Measurements from ENCODE around the gene RASSF5.

Gene RASSF5

DNA sequence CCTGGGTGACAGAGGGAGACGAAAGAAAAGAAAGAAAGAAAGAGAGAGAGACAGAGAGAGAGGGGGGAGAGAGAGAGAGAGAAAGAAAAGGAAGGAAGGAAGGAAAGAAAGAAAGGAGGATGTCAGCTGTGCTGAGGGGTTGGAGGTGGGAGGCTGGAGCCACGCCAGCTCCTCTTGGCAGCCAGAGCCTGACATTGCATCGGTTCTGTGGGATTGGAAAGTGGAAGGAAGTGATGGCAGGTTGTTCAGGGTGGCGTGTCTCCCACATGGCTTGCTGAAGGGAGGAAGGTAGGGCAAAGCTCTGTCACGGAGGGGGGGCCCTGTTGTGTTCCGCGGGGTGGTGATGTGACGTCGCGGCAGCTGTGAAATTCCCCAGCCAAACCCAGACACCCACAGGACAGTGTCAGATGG lies 74.2 kb downstream of the RASSF5 start:
- Histone ChIP-seq H3K4me3 (ENCODE audit: low read depth, low read length) (no peak overlapping the region), H3K27ac (no peak overlapping the region), H3K27me3 (replicated peaks) (no peaks in the 10 kb centered on the region), H3K36me3 (replicated peaks) (no peaks in the 10 kb centered on the region)
- TF ChIP-seq, protein P1, sequence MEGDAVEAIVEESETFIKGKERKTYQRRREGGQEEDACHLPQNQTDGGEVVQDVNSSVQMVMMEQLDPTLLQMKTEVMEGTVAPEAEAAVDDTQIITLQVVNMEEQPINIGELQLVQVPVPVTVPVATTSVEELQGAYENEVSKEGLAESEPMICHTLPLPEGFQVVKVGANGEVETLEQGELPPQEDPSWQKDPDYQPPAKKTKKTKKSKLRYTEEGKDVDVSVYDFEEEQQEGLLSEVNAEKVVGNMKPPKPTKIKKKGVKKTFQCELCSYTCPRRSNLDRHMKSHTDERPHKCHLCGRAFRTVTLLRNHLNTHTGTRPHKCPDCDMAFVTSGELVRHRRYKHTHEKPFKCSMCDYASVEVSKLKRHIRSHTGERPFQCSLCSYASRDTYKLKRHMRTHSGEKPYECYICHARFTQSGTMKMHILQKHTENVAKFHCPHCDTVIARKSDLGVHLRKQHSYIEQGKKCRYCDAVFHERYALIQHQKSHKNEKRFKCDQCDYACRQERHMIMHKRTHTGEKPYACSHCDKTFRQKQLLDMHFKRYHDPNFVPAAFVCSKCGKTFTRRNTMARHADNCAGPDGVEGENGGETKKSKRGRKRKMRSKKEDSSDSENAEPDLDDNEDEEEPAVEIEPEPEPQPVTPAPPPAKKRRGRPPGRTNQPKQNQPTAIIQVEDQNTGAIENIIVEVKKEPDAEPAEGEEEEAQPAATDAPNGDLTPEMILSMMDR (IDR thresholded peaks at IDR 0.05; ENCODE audit: low read depth, low read length, missing control alignments), result no peak
- in situ Hi-C loops (cut with HindIII; ENCODE audit: low pct_ligation_motif_present, low sequenced_read_pairs), result loop anchor here (25.0 kb wide), 1 partner anchor 94 kb away; no protein-coding TSS in a partner anchor
- DNase-seq, result no peak

DNA sequence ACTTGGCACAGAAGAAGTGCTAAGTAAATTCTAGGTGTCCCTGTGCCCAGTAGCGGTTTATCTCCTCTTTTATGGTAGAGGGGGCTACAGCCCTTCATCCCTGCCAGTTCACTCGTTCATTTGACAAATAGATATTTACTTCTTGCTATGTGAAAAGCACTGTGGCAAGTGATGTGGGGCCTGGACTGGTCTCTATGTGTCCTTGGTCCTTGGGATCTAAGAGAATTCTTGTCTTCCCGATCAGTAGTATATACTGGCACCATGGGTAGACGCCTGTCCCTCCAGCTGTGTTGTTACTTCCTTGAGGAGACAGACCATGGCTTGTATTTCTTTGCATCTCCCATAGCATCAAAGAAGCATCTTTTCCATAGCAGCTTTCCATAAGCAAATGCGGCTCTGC lies 75.2 kb downstream of the RASSF5 start:
- H3K4me3 ChIP-seq (ENCODE audit: low read depth, low read length), result no peak overlapping the region
- H3K36me3 ChIP-seq (replicated peaks), result no peaks in the 10 kb centered on the region
- H3K27me3 ChIP-seq (replicated peaks), result no peaks in the 10 kb centered on the region
- H3K27ac ChIP-seq, result no peak overlapping the region
- no peak for DNase-seq
- TF ChIP-seq, protein P1 (IDR thresholded peaks at IDR 0.05; ENCODE audit: low read depth, low read length, missing control alignments), result no peak
- in situ Hi-C loops (cut with HindIII; ENCODE audit: low pct_ligation_motif_present, low sequenced_read_pairs), result loop anchor here (25.0 kb wide), 1 partner anchor 95 kb away; no protein-coding TSS in a partner anchor

DNA sequence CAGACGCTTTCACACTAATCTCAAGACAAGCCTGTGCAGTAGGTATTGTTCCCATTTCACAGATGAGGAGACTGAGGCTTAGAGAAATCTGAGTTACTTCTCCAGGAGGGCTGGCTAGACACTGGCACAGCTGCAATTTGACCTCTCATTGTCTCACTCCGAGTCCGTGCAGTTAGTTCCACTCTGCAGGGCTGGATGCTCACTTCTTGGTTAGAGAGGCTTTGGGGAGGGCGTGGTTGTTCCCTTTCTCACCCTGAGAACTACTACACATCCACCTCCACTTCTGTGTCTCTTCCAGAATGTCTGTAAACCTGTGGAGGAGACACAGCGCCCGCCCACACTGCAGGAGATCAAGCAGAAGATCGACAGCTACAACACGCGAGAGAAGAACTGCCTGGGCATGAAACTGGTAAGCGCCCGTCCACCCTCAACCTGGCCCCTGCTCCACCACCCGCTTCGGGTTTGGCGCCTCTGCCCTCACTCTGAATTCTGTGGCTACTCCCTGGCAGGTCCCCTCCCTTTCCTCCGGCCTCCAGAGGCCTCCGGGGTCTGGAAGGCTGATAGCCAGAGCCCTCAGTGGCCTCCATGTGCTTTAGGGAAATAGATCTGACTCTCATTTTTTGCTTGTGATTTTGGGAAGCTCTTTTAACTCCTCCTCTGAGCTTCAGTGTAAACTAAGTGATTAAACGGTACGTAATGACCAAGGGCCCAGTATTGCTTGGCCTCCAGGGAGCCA lies 75.8 kb downstream of the RASSF5 start:
- DNase-seq, result no peak
- H3K36me3 ChIP-seq (replicated peaks), result no peaks in the 10 kb centered on the region

DNA sequence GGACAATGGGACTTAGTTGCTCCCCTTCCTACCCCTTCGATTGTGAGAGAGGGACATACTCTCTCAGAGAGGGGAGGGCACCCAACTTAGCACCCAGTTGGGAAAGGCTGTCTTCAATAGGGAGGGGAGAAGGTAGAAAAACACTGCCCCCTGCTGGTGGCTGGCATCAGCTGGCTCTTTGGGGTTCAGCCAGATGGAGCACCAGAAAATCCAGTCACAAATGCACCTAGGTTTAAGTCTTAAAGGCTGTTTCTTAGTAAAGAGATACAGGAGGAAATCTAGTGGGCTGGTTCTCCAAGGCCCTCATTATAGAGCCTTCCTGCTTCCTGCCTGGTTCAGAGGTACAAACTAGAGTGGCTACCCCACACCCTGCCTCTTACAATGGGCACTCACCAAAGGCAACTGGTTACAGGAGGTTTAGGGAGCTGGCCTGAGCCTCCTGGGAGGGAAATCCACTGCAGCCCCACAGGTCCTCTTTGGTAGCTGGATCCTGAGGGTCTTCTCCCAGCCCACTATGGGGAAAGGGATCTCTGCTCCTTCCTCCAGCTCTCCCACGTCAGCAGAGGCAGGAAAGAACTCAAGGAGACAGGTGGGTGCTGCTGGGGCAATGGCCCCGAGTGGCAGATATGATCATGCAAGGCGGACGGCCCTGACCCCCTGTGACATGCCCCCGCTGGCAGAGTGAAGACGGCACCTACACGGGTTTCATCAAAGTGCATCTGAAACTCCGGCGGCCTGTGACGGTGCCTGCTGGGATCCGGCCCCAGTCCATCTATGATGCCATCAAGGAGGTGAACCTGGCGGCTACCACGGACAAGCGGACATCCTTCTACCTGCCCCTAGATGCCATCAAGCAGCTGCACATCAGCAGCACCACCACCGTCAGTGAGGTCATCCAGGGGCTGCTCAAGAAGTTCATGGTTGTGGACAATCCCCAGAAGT lies 76.6 kb downstream of the RASSF5 start:
- peak; percentile 68 for DNase-seq
- Histone ChIP-seq H3K36me3 (replicated peaks) (no peaks in the 10 kb centered on the region), H3K27me3 (replicated peaks) (no peaks in the 10 kb centered on the region), H3K27ac (no peak overlapping the region), H3K4me3 (ENCODE audit: low read depth, low read length) (no peak overlapping the region)
- TF ChIP-seq, protein P1 (IDR thresholded peaks at IDR 0.05; ENCODE audit: low read depth, low read length, missing control alignments), result peak; percentile 97
- in situ Hi-C loops (cut with HindIII; ENCODE audit: low pct_ligation_motif_present, low sequenced_read_pairs), result loop anchor here (25.0 kb wide), 1 partner anchor 97 kb away; no protein-coding TSS in a partner anchor

More for the DNA sequence above, 75.8 kb downstream of the RASSF5 start:
- in situ Hi-C loops (cut with HindIII; ENCODE audit: low pct_ligation_motif_present, low sequenced_read_pairs), result loop anchor here (25.0 kb wide), 1 partner anchor 96 kb away; no protein-coding TSS in a partner anchor
- Histone ChIP-seq H3K27ac (no peak overlapping the region), H3K27me3 (replicated peaks) (no peaks in the 10 kb centered on the region), H3K4me3 (ENCODE audit: low read depth, low read length) (no peak overlapping the region)
- TF ChIP-seq, protein P1 (IDR thresholded peaks at IDR 0.05; ENCODE audit: low read depth, low read length, missing control alignments), result no peak

DNA sequence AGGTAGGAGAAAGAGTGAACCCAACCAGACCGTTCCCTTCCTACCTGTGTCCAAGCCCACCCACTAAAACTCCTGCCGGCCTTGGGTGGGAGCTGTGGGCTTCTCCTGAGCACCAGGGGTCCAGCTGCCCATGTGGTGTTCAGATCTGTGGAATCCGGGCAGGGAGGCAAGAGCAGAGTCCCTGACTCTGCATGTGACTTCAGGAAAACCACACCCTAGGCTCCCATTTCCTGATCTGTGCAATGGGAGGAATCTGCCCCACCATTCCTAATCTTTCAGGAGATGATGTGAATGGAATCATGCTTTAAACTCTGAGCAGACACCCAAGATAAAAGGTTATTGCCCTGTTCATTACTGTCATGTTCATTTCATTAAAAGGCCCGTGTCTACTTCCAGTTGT lies 77.4 kb downstream of the RASSF5 start:
- Histone ChIP-seq H3K27me3 (replicated peaks) (no peaks in the 10 kb centered on the region), H3K36me3 (replicated peaks) (no peaks in the 10 kb centered on the region), H3K27ac (no peak overlapping the region), H3K4me3 (ENCODE audit: low read depth, low read length) (no peak overlapping the region)
- no peak for DNase-seq
- TF ChIP-seq, protein P1 (IDR thresholded peaks at IDR 0.05; ENCODE audit: low read depth, low read length, missing control alignments), result no peak
- in situ Hi-C loops (cut with HindIII; ENCODE audit: low pct_ligation_motif_present, low sequenced_read_pairs), result loop anchor here (25.0 kb wide), 1 partner anchor 97 kb away; no protein-coding TSS in a partner anchor
